ENCODE results near the gene DPF3. TPM values are rescaled to one million over a fixed set of nuclear protein-coding genes. Genes with fewer than 3 reads are reported as not detected.

The DPF3 gene
- total and polyA plus RNA-seq, 9 of the 15 experiments (the other 6 are each of a cell fraction or from before 2014, with no cell fraction given) = 0.21 to 4.9 (median 1.2) TPM

- Histone ChIP-seq H3K79me2 (ENCODE audit: control insufficient read depth, insufficient read depth, low read length) (no peaks in the 10 kb centered on the region), H4K20me1 (replicated peaks; ENCODE audit: control insufficient read depth, insufficient read depth, low read length) (no peaks in the 10 kb centered on the region), H3K9ac (ENCODE audit: insufficient read depth in 1 of 2, low read depth in 2 of 2, low read length in 2 of 2) (no peak overlapping the region), H3K36me3 (ENCODE audit: control insufficient read depth, insufficient read depth, low read length) (no peaks in the 10 kb centered on the region), H3K27me3 (ENCODE audit: control insufficient read depth in 2 of 2, insufficient read depth in 2 of 2, low read length in 2 of 2) (no peaks in the 10 kb centered on the region), H3K27ac (ENCODE audit: extremely low read depth, low read depth, low read length) (no peak overlapping the region), H3K4me1 (replicated peaks in 1 of 2; ENCODE audit: control insufficient read depth in 2 of 2, insufficient read depth in 2 of 2, low read length in 2 of 2) (peaks cover 0 to 4% of the 10 kb centered on the region in 2 experiments; a peak in 2 of 5 replicates), H3K4me3 (no peak overlapping the region), H3K9me1 (ENCODE audit: control insufficient read depth, insufficient read depth, low read length) (no peaks in the 10 kb centered on the region), H3K4me2 (ENCODE audit: insufficient read depth, low read length) (no peak overlapping the region), H2AFZ (ENCODE audit: low read depth, low read length) (no peak overlapping the region), H3K9me3 (replicated peaks; ENCODE audit: control insufficient read depth, insufficient read depth, low read depth, low read length) (no peaks in the 10 kb centered on the region)
- no peak for TF ChIP-seq TAF15 (IDR thresholded peaks at IDR 0.05; ENCODE audit: low read depth, low read length)
- no peak for TF ChIP-seq RBM25 (IDR thresholded peaks at IDR 0.05; ENCODE audit: low read depth, low read length, severe bottlenecking)
- TF ChIP-seq NFIC (IDR thresholded peaks at IDR 0.05) = peak; percentile 84
- no peak for TF ChIP-seq ARHGAP35 (IDR thresholded peaks at IDR 0.05; ENCODE audit: partially characterized antibody)
- no peak for TF ChIP-seq AFF1 (IDR thresholded peaks at IDR 0.05; ENCODE audit: low read depth in 1 of 2, partially characterized antibody in 2 of 2)
- no peak for TF ChIP-seq NR4A1 (CRISPR knock-in tag; IDR thresholded peaks at IDR 0.05)
- no peak for TF ChIP-seq NR4A1 (tag; IDR thresholded peaks at IDR 0.05)
- no peak for TF ChIP-seq ZNF121 (CRISPR knock-in tag; conservative IDR thresholded peaks at IDR 0.05)
- no peak for TF ChIP-seq CEBPB (tag; IDR thresholded peaks at IDR 0.05)
- TF ChIP-seq NFIX (CRISPR knock-in tag; IDR thresholded peaks at IDR 0.05; ENCODE audit: low read depth) = 0 out of 2 replicates have a peak, but pooled peaks have one; percentile 6
- no peak for TF ChIP-seq RHOXF2B (CRISPR knock-in tag; conservative IDR thresholded peaks at IDR 0.05)
- TF ChIP-seq HEY1 (CRISPR knock-in tag; IDR thresholded peaks at IDR 0.05; ENCODE audit: borderline replicate concordance) = no peak
- BruUV-seq (replicated peaks) = no TSS peak
- FAIRE-seq (no peak), ATAC-seq (no peak), DNase-seq (ENCODE audit: extremely low read depth in 1 of 4, low spot score in 3 of 4) (no peak)
- in situ Hi-C loops (cut with MboI) = no loop called here
- 55% methylated on average over 4 of the region's 4 CpGs for WGBS (ENCODE audit: insufficient coverage, low coverage, missing lambda C conversion rate)
- CTCF ChIA-PET (ENCODE audit: low intra/inter-chr PET ratio) = no interaction called here
- POLR2A ChIA-PET = no interaction called here
- intact Hi-C loops (cut with micrococcal nuclease) = no loop called here
These were observed 177.4 kb downstream of the DPF3 start for GRCh38 chr14:72716476-72716875.

All from K562 (cell line).